Chondrocyte (in vitro differentiated cells): Measurements from ENCODE around the gene ANTXR1. TPM values are rescaled to one million over a fixed set of nuclear protein-coding genes. Genes with fewer than 3 reads are reported as not detected.

Source experiments
- DNase-seq: peaks from one replicate; pipeline ENCODE4 v3.0.0; 2021; ENCODE audit warnings: mixed read lengths, low spot score
- H3K27ac Mint-ChIP-seq: one replicate; pipeline ENCODE4 v1.8.0; 2021; ENCODE audit warnings: mild to moderate bottlenecking, moderate library complexity, mixed read lengths; ENCODE audit not compliant: unreplicated experiment
- H3K27me3 Mint-ChIP-seq: 2 replicates; pipeline ENCODE4 v1.8.0; 2021; ENCODE audit warnings: low read depth, mixed read lengths
- H3K36me3 Mint-ChIP-seq: 2 replicates; pipeline ENCODE4 v1.8.0; 2021; ENCODE audit warnings: low read depth, mixed read lengths
- H3K4me1 Mint-ChIP-seq: 2 replicates; pipeline ENCODE4 v1.8.0; 2021; ENCODE audit warnings: low read depth, mild to moderate bottlenecking, mixed read lengths
- H3K4me3 Mint-ChIP-seq: one replicate; pipeline ENCODE4 v1.8.0; 2021; ENCODE audit warnings: mild to moderate bottlenecking, moderate library complexity, mixed read lengths; ENCODE audit not compliant: unreplicated experiment
- H3K9me3 Mint-ChIP-seq: 2 replicates; pipeline ENCODE4 v1.8.0; 2021; ENCODE audit warnings: low read depth, mixed read lengths
- total RNA-seq: library from RNA; stranded (reverse); gene quantifications from 3 replicates; pipeline ENCODE4 v1.2.1, GENCODE V29; 2021
- TF ChIP-seq, protein P1 (sequence below): fragments of 200-600 bp; sonication (generic); IDR thresholded peaks from 2 replicates; pipeline ENCODE4 v1.5.0; 2021; ENCODE audit warnings: antibody characterized with exemption, mild to moderate bottlenecking, moderate library complexity

ANTXR1 gene
- total RNA-seq, 1 donor from 2014 or later: 351 TPM

DNA sequence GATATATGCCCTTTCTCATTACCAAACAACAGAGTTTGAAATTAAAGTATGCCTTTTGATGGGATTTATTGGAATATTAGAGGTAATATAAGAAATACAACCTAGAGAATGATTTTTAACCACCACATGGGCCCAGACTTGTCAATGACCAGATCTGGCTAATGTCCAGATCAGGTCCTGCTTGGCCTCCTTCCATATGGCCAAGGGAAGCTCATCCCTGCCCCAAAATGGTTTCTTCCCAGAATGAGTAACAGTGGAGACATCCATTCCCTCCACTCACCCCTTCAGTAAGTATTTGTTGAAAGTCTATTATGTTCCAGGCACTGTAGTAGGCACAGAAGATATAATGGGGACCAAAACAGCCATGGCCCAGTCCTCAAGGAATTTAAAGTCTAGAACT lies 54.9 kb downstream of the ANTXR1 start:
- Mint-ChIP-seq H3K9me3 (peaks cover 8% of the 10 kb centered on the region), H3K27ac (peak overlapping the region; percentile 67), H3K4me1 (peaks cover 52% of the 10 kb centered on the region), H3K4me3 (no peak overlapping the region), H3K27me3 (no peaks in the 10 kb centered on the region), H3K36me3 (peaks cover 26% of the 10 kb centered on the region)
- DNase-seq: no peak
- TF ChIP-seq, protein P1, sequence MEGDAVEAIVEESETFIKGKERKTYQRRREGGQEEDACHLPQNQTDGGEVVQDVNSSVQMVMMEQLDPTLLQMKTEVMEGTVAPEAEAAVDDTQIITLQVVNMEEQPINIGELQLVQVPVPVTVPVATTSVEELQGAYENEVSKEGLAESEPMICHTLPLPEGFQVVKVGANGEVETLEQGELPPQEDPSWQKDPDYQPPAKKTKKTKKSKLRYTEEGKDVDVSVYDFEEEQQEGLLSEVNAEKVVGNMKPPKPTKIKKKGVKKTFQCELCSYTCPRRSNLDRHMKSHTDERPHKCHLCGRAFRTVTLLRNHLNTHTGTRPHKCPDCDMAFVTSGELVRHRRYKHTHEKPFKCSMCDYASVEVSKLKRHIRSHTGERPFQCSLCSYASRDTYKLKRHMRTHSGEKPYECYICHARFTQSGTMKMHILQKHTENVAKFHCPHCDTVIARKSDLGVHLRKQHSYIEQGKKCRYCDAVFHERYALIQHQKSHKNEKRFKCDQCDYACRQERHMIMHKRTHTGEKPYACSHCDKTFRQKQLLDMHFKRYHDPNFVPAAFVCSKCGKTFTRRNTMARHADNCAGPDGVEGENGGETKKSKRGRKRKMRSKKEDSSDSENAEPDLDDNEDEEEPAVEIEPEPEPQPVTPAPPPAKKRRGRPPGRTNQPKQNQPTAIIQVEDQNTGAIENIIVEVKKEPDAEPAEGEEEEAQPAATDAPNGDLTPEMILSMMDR: no peak

DNA sequence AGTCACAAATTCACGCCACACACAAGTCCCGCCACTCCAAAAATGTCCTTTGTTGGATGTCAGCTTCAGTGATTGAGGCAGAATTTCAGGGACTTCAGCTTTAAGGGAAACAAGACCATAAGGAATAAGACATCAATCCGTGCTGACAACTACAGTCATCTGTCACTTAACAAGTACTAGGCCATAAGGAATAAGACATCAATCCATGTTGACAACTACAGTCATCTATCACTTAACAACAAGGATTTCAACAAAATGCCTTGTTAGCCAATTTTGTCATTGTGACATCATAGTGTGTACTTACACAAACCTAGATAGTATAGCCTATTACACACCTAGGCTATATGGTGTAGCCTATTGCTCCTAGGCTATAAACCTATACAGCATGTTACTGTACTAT lies 58.0 kb downstream of the ANTXR1 start:
- H3K27ac Mint-ChIP-seq: no peak overlapping the region
- no peak overlapping the region for H3K4me3 Mint-ChIP-seq
- DNase-seq: no peak
- H3K4me1 Mint-ChIP-seq: peaks cover 74% of the 10 kb centered on the region
- H3K9me3 Mint-ChIP-seq: no peaks in the 10 kb centered on the region
- H3K27me3 Mint-ChIP-seq: no peaks in the 10 kb centered on the region
- TF ChIP-seq, protein P1: no peak
- peaks cover 24% of the 10 kb centered on the region for H3K36me3 Mint-ChIP-seq

DNA sequence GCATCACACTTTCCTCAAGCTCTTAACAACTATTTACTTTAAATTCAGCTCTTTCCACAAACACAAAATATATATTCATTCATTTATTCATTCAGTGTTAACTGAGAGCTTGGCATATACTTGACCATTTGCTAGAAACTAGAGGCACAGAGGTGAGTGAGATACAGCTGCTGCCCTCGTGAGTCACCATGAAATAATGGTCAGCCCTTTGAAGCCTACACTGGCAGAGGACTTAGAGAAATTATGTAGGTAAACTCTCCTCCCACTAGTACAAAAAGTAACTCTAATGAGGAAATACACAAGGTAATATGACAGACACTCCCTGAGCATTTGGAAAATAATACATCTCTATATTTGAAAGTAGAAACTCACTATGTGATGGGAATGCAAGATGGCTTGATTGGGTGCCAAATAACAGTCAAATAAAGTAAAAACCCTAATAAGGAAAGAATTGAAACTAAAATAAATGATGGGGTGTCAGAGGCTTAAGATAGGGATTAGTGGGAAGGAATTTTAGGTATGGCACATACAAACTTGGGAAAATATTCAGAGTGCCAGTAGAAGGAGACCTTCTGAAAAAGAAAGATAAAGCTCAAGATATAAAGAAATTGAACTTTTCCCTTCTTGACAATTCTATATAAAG lies 61.1 kb downstream of the ANTXR1 start:
- Mint-ChIP-seq H3K4me3 (no peak overlapping the region), H3K4me1 (peaks cover 56% of the 10 kb centered on the region), H3K36me3 (peaks cover 36% of the 10 kb centered on the region), H3K9me3 (no peaks in the 10 kb centered on the region), H3K27me3 (no peaks in the 10 kb centered on the region), H3K27ac (peak overlapping the region; percentile 58)
- no peak for DNase-seq
- TF ChIP-seq, protein P1: no peak

DNA sequence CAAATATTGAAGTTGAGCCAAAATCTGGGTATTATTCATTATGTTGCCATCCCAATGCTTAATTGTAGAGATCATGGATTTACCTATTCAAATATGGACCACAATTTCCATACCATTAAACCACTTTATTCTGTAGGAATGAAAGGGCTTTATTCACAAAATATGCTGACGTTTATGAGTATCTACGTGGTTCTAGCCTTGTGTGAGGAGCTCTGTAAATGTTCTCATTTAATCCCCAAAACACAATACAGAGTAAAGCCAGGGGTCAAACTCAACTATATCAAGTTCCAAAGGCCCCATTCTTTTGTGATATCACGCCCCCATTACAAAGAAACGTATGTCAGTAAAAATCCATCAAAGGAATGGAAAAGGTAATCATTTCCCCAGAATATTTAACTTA lies 61.9 kb downstream of the ANTXR1 start:
- H3K4me3 Mint-ChIP-seq: peak overlapping the region; percentile 20
- H3K4me1 Mint-ChIP-seq: peaks cover 49% of the 10 kb centered on the region
- no peak for DNase-seq
- H3K27ac Mint-ChIP-seq: peak overlapping the region; percentile 76
- peaks cover 41% of the 10 kb centered on the region for H3K36me3 Mint-ChIP-seq
- H3K27me3 Mint-ChIP-seq: no peaks in the 10 kb centered on the region
- H3K9me3 Mint-ChIP-seq: no peaks in the 10 kb centered on the region
- TF ChIP-seq, protein P1: no peak

DNA sequence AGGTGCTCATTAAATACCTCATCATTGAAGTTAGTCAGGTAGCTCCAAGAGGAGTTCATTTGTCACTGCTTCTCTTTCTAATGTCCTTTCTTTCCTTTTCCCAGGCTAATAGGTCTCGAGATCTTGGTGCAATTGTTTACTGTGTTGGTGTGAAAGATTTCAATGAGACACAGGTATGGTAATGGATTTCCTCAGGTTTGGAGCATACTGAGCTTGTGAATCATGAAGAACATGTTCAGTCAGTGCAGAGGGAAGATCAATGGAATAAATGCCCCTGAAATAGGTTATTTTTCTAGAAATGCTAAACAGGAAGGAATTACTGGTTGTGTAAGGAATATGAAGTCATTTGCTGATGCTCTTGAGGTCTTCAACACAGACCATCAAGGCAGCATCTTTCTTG lies 62.5 kb downstream of the ANTXR1 start:
- peaks cover 46% of the 10 kb centered on the region for H3K4me1 Mint-ChIP-seq
- no peak overlapping the region for H3K4me3 Mint-ChIP-seq
- no peaks in the 10 kb centered on the region for H3K9me3 Mint-ChIP-seq
- DNase-seq: no peak
- H3K27me3 Mint-ChIP-seq: no peaks in the 10 kb centered on the region
- peaks cover 47% of the 10 kb centered on the region for H3K36me3 Mint-ChIP-seq
- TF ChIP-seq, protein P1: no peak
- peak overlapping the region; percentile 76 for H3K27ac Mint-ChIP-seq
